Activated CD8-positive, alpha-beta memory T cell treated with anti-CD3 and anti-CD28 coated beads for 36 hours (primary cell): Measurements from ENCODE around the gene CNN1. TPM values are rescaled to one million over a fixed set of nuclear protein-coding genes. Genes with fewer than 3 reads are reported as not detected.
"Not testable (repeated sequence)": the region's sequence is repeated elsewhere in the genome, so short reads cannot be mapped to it uniquely, and the experiment has no call there.

Experiments used
- CTCF ChIA-PET: fragments of 350-600 bp; sonication (Branson Sonifier 250); formaldehyde crosslinking; loops from one replicate; lab custom pipeline; 2021; ENCODE audit warnings: antibody characterized with exemption; lab: Charles Lee
- POLR2A ChIA-PET: fragments of 350-600 bp; sonication (Branson Sonifier 250); formaldehyde crosslinking; loops from one replicate; lab custom pipeline; 2021; ENCODE audit warnings: antibody characterized with exemption; lab: Charles Lee
- total RNA-seq, 2 experiments: library from RNA; stranded (reverse); gene quantifications; one replicate each; pipeline ENCODE4 v1.2.3, GENCODE V29; 2021

CNN1 gene
- total RNA-seq, 2 experiments from 2014 or later: not detected

DNA sequence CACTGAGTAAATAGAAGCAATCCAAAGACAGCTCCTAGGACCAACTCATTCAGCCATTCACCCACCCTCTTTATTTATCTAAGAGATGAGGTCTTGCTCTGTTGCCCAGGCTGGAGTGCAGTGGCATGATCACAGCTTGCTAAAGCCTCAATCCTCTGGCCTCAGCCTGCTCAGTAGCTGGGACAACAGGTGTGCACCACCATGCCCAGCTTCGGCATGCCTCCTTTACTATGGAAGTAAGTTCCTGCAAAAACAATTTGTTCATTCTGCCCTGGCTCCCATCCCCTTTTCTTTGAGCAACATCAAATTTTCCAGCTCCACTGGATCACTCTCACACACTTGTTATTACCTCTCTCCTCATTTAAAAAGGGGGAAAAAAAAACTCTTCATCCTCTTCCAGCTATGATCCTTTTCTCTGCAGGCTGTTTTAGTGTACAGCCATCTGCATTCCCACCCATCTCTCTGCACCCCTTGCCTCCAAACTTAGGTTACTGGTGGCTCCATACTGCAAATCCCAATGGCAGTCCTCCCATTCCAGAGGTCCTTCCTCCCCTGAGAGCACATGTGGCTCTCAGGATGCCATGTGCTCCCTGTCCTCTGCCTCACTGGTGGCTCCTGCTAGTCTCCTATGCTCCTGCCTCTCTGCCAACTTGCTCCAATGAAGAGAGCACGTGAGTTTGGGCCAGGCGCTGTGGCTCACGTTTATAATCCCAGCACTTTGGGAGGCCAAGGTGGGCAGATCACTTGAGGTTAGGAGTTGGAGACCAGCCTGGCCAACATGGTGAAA is 18.2 kb downstream of the CNN1 start:
- CTCF ChIA-PET: interaction anchor here (0.6 to 1.6 kb wide), 3 partner anchors 23 to 36 kb away, joined by 3 to 4 read pairs (median 4); no protein-coding TSS in a partner anchor

DNA sequence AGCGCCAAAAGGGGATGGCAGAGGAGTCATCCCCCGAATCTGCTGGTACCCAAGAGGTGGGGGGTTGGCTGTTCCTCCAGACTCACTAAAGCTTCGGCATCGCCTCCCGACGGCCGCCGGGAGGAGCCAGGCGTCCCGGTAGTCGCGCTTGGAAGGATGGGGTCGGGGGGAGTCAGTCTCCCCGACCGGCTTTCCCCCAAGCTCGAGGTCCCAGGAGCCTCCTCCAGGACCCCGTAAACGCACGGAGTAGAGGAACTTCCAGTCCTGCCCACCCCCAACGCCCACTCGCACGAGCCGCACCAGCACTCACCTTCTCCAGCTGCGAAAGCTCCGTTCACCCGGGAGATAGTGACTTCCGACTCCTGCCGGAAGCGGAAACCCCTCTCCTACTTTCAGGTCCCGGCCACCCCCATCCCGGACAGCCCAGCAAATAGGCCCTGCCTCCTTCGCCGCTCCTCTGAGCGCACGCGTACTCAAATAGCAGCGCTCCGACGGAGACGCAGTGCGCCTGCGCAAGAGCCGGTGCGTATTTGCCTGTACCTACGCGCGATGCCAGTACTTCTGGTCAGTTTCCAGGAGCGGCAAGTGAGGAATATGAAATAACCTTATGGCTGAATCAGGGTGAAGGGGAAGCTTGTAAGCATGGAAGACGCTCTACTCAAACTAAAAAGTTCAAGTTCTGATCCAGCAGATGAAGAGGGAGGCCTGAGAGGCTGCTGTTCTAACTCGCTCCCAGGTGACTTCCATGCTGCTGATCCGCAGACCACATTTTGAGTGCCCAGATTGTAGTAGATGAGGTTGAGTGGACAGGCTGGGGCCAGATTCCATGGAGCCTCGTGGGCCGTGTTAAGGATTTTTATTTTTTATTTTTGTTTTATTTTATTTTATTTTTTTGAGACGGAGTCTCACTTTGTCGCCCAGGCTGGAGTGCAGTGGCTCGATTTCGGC is 20.5 kb downstream of the CNN1 start, which contains the start of gene ELOF1:
ELOF1 (minus strand) TSS at position 350 of the 948 bp plus-strand sequence. CDS start 4,883 bp downstream, outside the sequence.
- CTCF ChIA-PET: interaction anchor here (0.6 to 3.2 kb wide), 13 partner anchors 18 to 76 kb away, joined by 3 to 18 read pairs (median 3); partner anchors contain the start of gene ECSIT
- POLR2A ChIA-PET: interaction anchor here (0.5 to 2.2 kb wide), 10 partner anchors 14 to 610 kb away, joined by 3 to 12 read pairs (median 4); partner anchors contain the start of genes ECSIT, SPC24 and ZNF627

More for the DNA sequence above, 18.2 kb downstream of the CNN1 start:
- POLR2A ChIA-PET: interaction anchor here (0.7 kb wide), 1 partner anchor 457 kb away, joined by 3 read pairs; no protein-coding TSS in a partner anchor

DNA sequence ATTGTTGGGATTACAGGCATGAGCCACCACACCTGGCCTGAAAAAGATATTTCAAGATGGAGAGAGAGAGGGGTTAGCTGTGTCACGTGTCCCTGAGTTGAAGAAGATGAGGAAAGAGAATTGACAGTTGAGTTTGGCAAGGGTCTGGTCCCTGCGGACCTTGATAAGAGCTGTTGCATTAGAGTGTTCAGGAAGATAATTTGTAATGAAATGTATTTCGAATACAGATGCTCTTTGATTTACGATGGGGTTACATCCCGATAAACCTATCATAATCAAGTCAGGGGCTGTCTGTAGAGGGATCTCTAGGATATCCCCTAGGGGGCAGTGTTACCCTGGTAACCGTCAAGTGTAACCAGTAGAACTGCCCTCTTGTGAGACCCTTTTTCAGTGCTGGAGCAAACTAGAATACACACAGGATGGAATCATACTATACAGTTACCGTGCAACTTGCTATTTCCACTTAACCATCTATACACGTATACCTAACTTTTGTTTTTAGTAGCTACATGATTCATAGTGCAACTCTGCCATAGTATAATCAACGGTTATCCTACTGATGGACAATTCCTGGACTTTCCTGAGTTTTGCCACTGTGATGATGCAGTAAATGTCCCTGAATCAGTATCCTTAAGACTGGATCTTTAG is 21.9 kb downstream of the CNN1 start:
- ChIA-PET POLR2A (interaction anchor here (0.7 to 0.8 kb wide), 2 partner anchors 18 to 612 kb away, joined by 3 to 12 read pairs; no protein-coding TSS in a partner anchor), CTCF (interaction anchor here (0.8 to 3.2 kb wide), 13 partner anchors 14 to 767 kb away, joined by 3 to 18 read pairs (median 4); partner anchors contain the start of genes CNN1 and ZNF627)

DNA sequence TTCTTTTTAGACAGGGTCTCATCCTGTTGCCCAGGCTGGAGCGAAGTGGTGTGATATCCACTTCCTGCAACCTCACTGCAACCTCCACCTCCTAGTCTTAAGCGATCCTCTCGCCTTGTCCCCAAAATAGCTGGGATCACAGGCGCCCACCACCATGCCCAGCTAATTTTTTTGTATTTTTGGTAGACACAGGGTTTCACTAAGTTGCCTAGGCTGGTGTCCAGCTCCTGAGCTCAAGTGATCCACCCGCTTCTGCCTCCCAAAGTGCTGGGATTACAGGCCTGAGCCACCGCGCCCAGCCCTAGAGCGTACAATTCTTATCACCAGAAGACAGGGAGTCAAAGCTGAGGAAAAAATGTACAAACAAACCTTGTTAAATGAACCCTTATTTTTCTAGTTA is 24.9 kb downstream of the CNN1 start:
- ChIA-PET POLR2A (no interaction called here), CTCF (interaction anchor here (0.9 to 1.5 kb wide), 2 partner anchors 28 to 68 kb away, joined by 3 to 4 read pairs; no protein-coding TSS in a partner anchor)

DNA sequence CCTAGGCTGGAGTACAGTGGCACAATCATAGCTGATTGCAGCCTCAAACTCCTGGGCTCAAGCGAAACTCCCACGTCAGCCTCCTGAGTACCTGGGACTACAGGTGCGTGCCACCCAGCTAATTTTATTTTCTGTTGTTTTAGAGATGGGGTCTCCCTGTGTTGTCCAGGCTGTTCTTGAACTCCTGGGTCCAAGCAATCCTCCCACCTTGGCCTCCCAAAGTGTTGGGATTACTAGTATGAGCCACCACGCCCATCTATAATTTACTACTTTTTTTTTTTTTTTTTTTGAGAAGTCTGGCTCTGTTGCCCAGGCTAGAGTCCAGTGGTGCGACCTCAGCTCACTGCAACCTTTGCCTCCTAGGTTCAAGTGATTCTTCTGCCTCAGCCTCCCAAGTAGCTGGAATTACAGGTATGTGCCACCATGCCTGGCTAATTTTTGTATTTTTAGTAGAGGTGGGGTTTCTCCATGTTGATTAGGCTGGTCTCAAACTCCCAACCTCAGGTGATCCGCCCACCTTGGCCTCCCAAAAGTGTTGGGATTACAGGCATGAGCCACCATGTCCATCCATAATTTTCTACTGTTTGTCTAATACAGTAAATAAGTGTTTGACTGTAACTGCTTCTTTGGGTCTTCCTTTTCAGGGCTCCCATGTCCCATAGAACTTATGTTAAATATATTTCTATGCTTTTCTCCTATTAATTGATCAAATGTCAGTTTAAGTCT is 25.6 kb downstream of the CNN1 start:
- CTCF ChIA-PET: interaction anchor here (0.9 to 1.5 kb wide), 2 partner anchors 28 to 69 kb away, joined by 3 to 4 read pairs; no protein-coding TSS in a partner anchor
- POLR2A ChIA-PET: not testable (repeated sequence)

DNA sequence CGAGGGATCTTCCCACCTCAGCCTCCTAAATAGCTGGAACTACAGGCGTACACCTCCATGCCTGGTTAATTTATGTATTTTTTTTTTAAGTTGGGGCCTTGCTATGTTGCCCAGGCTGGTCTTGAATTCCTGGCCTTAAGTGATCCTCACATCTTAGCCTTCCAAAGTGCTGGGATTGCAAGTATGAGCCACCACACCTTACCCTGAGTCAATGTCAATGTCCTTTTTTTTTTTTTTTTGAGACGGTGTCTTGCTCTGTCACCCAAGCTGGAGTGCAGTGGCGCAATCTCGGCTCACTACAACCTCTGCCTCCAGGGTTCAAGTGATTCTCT is 27.0 kb downstream of the CNN1 start:
- POLR2A ChIA-PET, CTCF ChIA-PET: not testable (repeated sequence)

DNA sequence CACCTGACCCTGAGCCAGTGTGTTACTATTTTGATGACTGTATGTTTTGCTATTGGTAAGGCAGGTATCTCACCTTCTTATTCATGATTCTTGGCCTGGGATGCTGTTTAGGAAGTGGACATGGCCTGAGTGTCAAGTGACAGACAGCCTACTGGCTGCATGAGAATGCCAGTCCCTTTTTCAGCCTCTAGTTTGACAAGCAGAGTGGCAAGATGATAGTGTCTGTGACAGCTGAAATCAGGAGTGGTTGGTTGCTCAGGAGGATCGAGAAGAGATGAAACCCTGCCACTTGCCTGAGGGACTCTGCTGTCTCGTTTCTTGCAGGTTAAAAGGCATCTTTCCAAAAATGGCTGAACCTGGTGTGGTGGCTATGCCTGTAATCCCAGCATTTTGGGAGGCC is 27.5 kb downstream of the CNN1 start:
- POLR2A ChIA-PET: no interaction called here
- CTCF ChIA-PET: interaction anchor here (0.7 kb wide), 1 partner anchor 10 kb away, joined by 3 read pairs; no protein-coding TSS in a partner anchor

DNA sequence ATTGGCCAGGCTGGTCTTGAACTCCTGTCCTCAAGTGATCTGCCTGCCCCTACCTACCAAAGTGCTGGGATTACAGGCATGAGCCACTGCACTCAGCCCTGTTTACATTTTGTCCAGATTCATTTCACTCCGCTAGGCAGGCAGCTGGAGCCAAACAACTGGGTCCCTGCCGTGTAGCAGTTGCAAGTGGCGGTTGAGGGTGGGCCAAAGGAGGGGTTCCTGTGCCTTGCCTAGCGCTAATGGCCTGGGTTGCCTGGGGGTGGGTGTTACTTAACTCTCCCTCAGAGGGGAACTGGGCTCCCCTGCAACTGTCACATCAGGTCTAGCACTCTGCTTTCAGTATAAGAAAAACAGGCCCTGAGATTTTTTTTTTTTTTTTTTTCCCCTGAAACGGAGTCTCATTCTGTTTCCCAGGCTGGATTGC is 31.4 kb downstream of the CNN1 start:
- POLR2A ChIA-PET: interaction anchor here (0.6 kb wide), 1 partner anchor 24 kb away, joined by 6 read pairs; no protein-coding TSS in a partner anchor
- CTCF ChIA-PET: interaction anchor here (1.4 kb wide), 1 partner anchor 87 kb away, joined by 3 read pairs; no protein-coding TSS in a partner anchor

DNA sequence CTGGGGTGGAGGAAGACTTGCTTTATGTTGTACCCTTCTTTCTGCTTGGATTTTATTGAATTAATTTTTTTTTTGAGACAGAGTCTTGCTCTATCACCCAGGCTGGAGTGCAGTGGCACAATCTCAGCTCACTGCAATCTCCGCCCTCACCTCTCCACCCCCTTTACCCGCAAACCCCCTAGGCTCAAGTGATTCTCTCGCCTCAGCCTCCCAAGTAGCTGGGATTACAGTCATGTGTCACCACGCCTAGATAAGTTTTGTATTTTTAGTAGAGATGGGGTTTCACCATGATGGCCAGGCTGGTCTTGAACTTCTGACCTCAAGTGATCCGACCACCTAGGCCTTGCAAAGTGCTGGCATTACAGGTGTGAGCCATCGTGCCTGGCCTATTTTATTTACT is 34.7 kb downstream of the CNN1 start:
- CTCF ChIA-PET: interaction anchor here (2.0 kb wide), 1 partner anchor 13 kb away, joined by 5 read pairs; no protein-coding TSS in a partner anchor

DNA sequence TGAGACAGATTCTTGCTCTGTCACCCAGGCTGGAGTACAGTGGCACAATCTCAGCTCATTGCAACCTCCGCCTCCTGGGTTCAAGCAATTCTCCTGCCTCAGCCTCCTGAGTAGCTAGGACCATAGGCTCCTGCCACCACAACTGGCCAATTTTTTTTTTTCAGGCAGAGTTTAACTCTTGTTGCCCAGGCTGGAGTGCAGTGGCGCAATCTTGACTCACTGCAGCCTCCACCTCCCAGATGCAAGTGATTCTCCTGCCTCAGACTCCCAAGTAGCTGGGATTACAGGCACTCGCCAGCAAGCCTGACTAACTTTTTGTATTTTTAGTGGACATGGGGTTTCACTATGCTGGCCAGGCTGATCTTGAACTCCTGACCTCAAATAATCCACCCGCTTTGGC is 35.1 kb downstream of the CNN1 start:
- POLR2A ChIA-PET: interaction anchor here (0.6 kb wide), 1 partner anchor 15 kb away, joined by 3 read pairs; no protein-coding TSS in a partner anchor
- CTCF ChIA-PET: interaction anchor here (0.6 to 2.0 kb wide), 2 partner anchors 13 to 1974 kb away, joined by 4 to 5 read pairs; no protein-coding TSS in a partner anchor

More for the DNA sequence above, 34.7 kb downstream of the CNN1 start:
- POLR2A ChIA-PET: interaction anchor here (0.6 kb wide), 1 partner anchor 15 kb away, joined by 3 read pairs; no protein-coding TSS in a partner anchor

DNA sequence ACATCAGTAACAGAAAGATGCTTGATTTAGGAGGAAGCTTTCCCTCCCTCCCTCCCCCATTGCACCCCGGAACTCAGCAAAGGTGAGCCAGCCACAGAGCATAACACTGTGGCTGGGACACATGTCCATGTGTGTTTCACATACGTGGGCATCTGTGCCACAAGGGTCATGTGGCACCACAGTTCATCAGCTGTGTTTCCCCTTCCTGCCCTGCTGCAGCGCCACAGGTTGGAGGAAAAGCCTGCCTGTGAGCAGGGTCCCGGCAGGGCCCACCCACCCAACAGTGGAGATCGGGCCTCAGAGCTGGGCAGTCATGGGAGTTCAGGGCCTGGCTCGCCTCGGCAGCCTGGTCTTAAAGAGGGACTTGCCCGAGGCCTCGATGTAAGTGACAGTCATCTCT is 36.0 kb downstream of the CNN1 start:
- POLR2A ChIA-PET: no interaction called here

DNA sequence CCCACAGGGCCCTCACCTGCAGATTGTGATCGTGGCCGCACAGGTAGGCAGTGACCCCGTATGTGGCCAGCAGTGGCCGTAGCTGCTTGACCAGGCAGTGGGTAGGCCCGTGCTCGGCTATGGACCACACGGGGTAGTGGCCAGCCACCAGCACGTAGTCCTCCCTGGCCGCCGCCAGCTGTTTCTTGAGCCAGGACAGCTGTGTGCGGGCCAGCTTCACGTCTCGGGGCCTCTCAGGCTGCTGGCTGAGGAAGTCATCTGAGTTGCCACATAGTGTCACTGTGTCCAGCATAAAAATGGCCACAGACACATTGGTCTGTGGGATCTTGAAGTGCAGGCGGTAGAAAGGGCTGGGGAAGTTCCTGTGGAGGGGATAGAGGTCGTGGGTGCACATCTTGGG is 37.6 kb downstream of the CNN1 start:
- POLR2A ChIA-PET: interaction anchor here (0.6 kb wide), 1 partner anchor 143 kb away, joined by 3 read pairs; no protein-coding TSS in a partner anchor
- CTCF ChIA-PET: interaction anchor here (0.6 to 1.5 kb wide), 5 partner anchors 10 to 39 kb away, joined by 3 to 6 read pairs (median 3); no protein-coding TSS in a partner anchor

More for the DNA sequence above, 36.0 kb downstream of the CNN1 start:
- CTCF ChIA-PET: no interaction called here

DNA sequence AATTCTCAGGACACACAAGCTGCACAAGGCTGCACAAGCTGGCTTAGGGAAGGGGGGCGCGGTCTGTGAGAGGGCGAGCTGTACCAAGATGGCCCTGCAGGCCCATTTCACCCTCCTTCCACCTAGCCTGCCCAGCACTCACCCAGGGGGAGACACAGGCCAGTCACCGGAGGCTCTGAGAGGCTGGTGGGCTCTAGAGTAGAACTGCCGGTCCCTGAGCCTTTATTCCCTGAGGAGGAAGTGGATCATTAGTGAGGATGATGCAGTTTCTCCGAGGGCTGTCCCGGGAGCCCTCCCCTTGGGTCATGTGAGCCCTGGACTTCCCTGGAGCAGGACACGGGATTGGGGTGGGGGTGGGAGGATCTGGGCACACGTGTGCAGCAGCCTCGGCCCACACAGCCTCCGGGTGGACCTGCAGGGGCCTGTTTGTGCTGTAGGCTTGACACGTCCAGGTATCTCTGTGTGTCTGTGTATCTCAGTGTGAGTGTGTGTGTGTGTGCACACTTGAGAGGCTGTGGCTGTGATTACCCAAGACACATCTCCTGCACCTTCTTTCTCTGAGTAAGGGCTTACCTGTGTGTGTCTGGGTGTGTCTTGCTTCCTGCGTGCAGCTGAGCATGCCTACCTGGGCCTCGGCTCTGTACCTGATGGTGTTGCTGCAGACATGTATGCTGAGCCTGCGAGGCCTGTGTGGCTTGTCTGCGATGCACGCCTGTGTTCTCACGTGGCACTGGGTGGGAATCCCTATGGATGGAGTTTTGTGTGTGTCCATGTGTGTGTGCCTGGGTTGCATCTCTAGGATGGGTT is 39.0 kb downstream of the CNN1 start, which contains the start of gene ACP5:
ACP5 (minus strand) TSS at position 195 of the 807 bp plus-strand sequence. CDS start 328 bp downstream, outside the sequence.
- ChIA-PET CTCF (interaction anchor here (0.9 to 1.2 kb wide), 5 partner anchors 11 to 1197 kb away, joined by 3 to 4 read pairs (median 3); partner anchors contain the start of gene HOOK2), POLR2A (interaction anchor here (0.6 kb wide), 1 partner anchor 17 kb away, joined by 3 read pairs; no protein-coding TSS in a partner anchor)

DNA sequence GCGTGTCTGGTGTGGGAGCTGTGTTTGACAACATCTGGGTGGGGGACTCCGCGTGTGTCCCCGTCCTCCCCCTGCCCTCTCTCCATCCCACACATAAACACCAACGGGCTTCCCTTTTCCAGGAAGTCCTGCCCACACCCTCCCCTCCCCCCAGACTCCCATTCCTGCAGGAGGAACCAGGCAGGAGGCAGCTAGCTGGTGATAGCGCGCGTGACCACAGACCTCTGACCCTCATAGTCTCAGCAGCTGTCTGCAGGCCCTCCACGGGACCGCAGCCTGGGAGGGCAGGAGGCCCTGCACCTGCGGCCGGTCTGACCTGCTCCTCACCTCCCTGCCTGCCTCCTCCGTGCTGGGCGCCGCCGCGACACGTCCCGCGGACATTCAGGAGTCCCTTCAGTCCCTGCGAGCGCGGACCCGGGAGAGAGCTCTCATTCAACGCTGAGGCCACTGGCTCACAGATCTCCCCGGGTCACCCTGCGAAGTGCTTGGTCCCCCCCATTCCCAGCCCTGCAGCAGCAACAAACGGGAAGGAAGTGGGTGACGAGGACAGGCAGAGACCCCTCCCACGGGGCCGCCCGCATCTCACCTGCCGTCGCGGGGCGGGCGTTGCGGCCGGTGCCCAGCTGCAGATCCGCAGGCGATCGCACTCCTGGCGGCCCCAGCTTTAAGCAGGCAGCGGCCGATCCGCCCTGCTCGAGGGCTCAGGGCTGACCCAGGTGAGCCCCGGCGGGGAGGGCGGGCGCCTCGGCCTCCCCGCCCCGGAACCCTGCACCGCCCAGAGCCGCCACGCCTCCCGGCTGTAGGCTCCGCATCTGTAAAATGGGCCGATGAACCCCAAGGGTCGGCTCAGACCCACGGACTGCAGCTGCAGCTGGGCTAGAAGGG is 39.8 kb downstream of the CNN1 start:
- POLR2A ChIA-PET: interaction anchor here (0.5 to 0.8 kb wide), 4 partner anchors 10 to 19 kb away, joined by 3 to 11 read pairs (median 3); partner anchors contain the start of gene ELOF1
- CTCF ChIA-PET: interaction anchor here (0.9 to 1.2 kb wide), 6 partner anchors 10 to 1196 kb away, joined by 3 to 5 read pairs (median 3); partner anchors contain the start of genes ELOF1 and HOOK2

DNA sequence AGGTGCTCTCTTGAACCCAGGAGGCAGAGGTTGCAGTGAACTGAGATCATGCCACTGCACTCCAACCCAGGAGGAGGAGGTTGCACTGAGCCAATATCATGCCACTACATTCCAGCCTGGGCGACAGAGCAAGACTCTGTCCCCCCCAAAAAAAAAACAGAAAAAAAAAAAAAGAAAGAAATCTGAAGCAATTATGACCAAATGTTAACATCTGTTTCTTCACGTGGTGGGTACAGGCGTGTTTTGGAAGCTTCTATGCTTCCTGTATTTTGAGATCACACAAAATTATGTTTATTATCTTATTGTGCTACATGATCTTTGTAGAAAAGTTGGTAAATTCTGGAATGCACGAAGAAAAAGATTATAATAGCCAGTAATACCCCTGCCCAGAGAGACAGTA is 41.5 kb downstream of the CNN1 start:
- ChIA-PET CTCF (interaction anchor here (2.2 kb wide), 1 partner anchor 21 kb away, joined by 18 read pairs; the partner anchor contains the start of gene ELOF1), POLR2A (interaction anchor here (2.6 kb wide), 1 partner anchor 21 kb away, joined by 11 read pairs; the partner anchor contains the start of gene ELOF1)
